ENCODE data around the gene SLC25A47. TPM values are rescaled to one million over a fixed set of nuclear protein-coding genes. Genes with fewer than 3 reads are reported as not detected.

The SLC25A47 gene
- total RNA-seq, 1 experiment from 2014 or later, result not detected

- ATAC-seq (no peak), DNase-seq (ENCODE audit: low read depth, low spot score) (no peak)
- ChIA-PET CTCF (no interaction called here), POLR2A (no interaction called here)
- no TSS peak for BruUV-seq (replicated peaks)
- no peaks in the 10 kb centered on the region for H3K4me1 ChIP-seq (ENCODE audit: control insufficient read depth, insufficient read depth, low read length)
- intact Hi-C loops (cut with micrococcal nuclease; ENCODE audit: unreplicated experiment), result no loop called here
- TF ChIP-seq CTCF (IDR thresholded peaks at IDR 0.05) (no peak), SIN3A (IDR thresholded peaks at IDR 0.05; ENCODE audit: borderline replicate concordance, insufficient read depth, low read depth, low read length) (no peak), REST (IDR thresholded peaks at IDR 0.05; ENCODE audit: insufficient read depth in 1 of 2, low read depth in 2 of 2, low read length in 1 of 2) (no peak), TCF7L2 (IDR thresholded peaks at IDR 0.05; ENCODE audit: low read depth, low read length) (no peak), POLR2AphosphoS5 (IDR thresholded peaks at IDR 0.05; ENCODE audit: low read depth, low read length) (no peak)
- no peak overlapping the region for H3K27ac ChIP-seq (ENCODE audit: low read length)
- H3K9me3 ChIP-seq (ENCODE audit: control insufficient read depth, insufficient read depth, low read depth, low read length), result no peaks in the 10 kb centered on the region
- in situ Hi-C loops (cut with HindIII; ENCODE audit: low pct_unique_long_range_greater_than_20kb, low sequenced_read_pairs), result no loop called here
- H3K36me3 ChIP-seq (ENCODE audit: control insufficient read depth, insufficient read depth, low read length), result no peaks in the 10 kb centered on the region
- H3K4me3 ChIP-seq (ENCODE audit: low read depth in 2 of 2, low read length in 2 of 2), result no peak overlapping the region
- no peaks in the 10 kb centered on the region for H3K27me3 ChIP-seq (ENCODE audit: control insufficient read depth, insufficient read depth, low read length)
Measured at GRCh38 chr14:100329233-100330006, 6.3 kb downstream of the SLC25A47 start.

- no peaks in the 10 kb centered on the region for H3K36me3 ChIP-seq (ENCODE audit: control insufficient read depth, insufficient read depth, low read length)
- ATAC-seq (no peak), DNase-seq (ENCODE audit: low read depth, low spot score) (no peak)
- in situ Hi-C loops (cut with HindIII; ENCODE audit: low pct_unique_long_range_greater_than_20kb, low sequenced_read_pairs) (no loop called here), intact Hi-C loops (cut with micrococcal nuclease; ENCODE audit: unreplicated experiment) (no loop called here)
- H3K27me3 ChIP-seq (ENCODE audit: control insufficient read depth, insufficient read depth, low read length), result no peaks in the 10 kb centered on the region
- ChIA-PET CTCF (no interaction called here), POLR2A (no interaction called here)
- H3K27ac ChIP-seq (ENCODE audit: low read length), result no peak overlapping the region
- H3K9me3 ChIP-seq (ENCODE audit: control insufficient read depth, insufficient read depth, low read depth, low read length), result no peaks in the 10 kb centered on the region
- BruUV-seq (replicated peaks), result no TSS peak
- TF ChIP-seq POLR2AphosphoS5 (IDR thresholded peaks at IDR 0.05; ENCODE audit: low read depth, low read length), result no peak
- no peaks in the 10 kb centered on the region for H3K4me1 ChIP-seq (ENCODE audit: control insufficient read depth, insufficient read depth, low read length)
- no peak overlapping the region for H3K4me3 ChIP-seq (ENCODE audit: low read depth in 2 of 2, low read length in 2 of 2)
Measured at GRCh38 chr14:100330007-100330344, 6.8 kb downstream of the SLC25A47 start.

GRCh38 chr14:100330388-100330931 lies 7.3 kb downstream of the SLC25A47 start:
- intact Hi-C loops (cut with micrococcal nuclease; ENCODE audit: unreplicated experiment) (no loop called here), in situ Hi-C loops (cut with HindIII; ENCODE audit: low pct_unique_long_range_greater_than_20kb, low sequenced_read_pairs) (no loop called here)
- Histone ChIP-seq H3K27me3 (ENCODE audit: control insufficient read depth, insufficient read depth, low read length) (no peaks in the 10 kb centered on the region), H3K9me3 (ENCODE audit: control insufficient read depth, insufficient read depth, low read depth, low read length) (no peaks in the 10 kb centered on the region), H3K4me3 (ENCODE audit: low read depth in 2 of 2, low read length in 2 of 2) (no peak overlapping the region), H3K4me1 (ENCODE audit: control insufficient read depth, insufficient read depth, low read length) (no peaks in the 10 kb centered on the region), H3K36me3 (ENCODE audit: control insufficient read depth, insufficient read depth, low read length) (no peaks in the 10 kb centered on the region), H3K27ac (ENCODE audit: low read length) (no peak overlapping the region)
- DNase-seq (ENCODE audit: low read depth, low spot score) (no peak), ATAC-seq (no peak)
- CTCF ChIA-PET, result no interaction called here
- BruUV-seq (replicated peaks), result no TSS peak
- POLR2A ChIA-PET, result no interaction called here
- TF ChIP-seq REST (IDR thresholded peaks at IDR 0.05; ENCODE audit: insufficient read depth in 1 of 2, low read depth in 2 of 2, low read length in 1 of 2) (no peak), TCF7L2 (IDR thresholded peaks at IDR 0.05; ENCODE audit: low read depth, low read length) (no peak), POLR2AphosphoS5 (IDR thresholded peaks at IDR 0.05; ENCODE audit: low read depth, low read length) (no peak)
